Right lobe of liver (tissue), 6 donors: ENCODE results near the gene TRIP10. TPM values are rescaled to one million over a fixed set of nuclear protein-coding genes. Genes with fewer than 3 reads are reported as not detected.

Source experiments
- ATAC-seq, 4 donors: fragments of 200-7000 bp; cut with Tn5 transposase; one replicate each; pipeline ENCODE4 v1.9.1; 2020; ENCODE audit warnings: mild to moderate bottlenecking in 4 of 4, moderate library complexity in 4 of 4
- DNase-seq, 3 donors: peaks; one replicate each; pipeline ENCODE4 v3.0.0-alpha.2; 2020
- H3K27ac ChIP-seq, 3 donors: fragments of 200-600 bp; one replicate each; pipeline ENCODE4 v1.8.0; 2022
- H3K27me3 ChIP-seq, 2 donors: fragments of 200-600 bp; one replicate each; pipeline ENCODE4 v1.8.0; 2022
- H3K36me3 ChIP-seq, 4 donors: fragments of 200-600 bp; sonication (generic) in 1 of 4; one replicate each; pipeline versions ENCODE4 v1.5.1 to v1.8.0; 2017 to 2022; ENCODE audit warnings: control low read depth in 1 of 4
- H3K4me1 ChIP-seq, 4 donors: fragments of 200-600 bp; sonication (generic) in 1 of 4; one replicate each; pipeline versions ENCODE4 v1.5.1 to v1.8.0; 2017 to 2022; ENCODE audit warnings: control low read depth in 1 of 4
- H3K4me3 ChIP-seq, 3 donors: fragments of 200-600 bp; one replicate each; pipeline ENCODE4 v1.8.0; 2022
- H3K9me3 ChIP-seq, 4 donors: fragments of 200-600 bp; sonication (generic) in 1 of 4; one replicate each; pipeline versions ENCODE4 v1.5.1 to v1.8.0; 2017 to 2022; ENCODE audit warnings: control low read depth in 1 of 4
- CTCF ChIP-seq, 4 donors: fragments of 200-600 bp in 3 of 4; fragments of 450-650 bp in 1 of 4; IDR thresholded peaks; one replicate each; pipeline versions ENCODE4 v1.5.1 to v1.8.0; 2016 to 2022; ENCODE audit warnings: antibody characterized with exemption in 4 of 4, mild to moderate bottlenecking in 2 of 4
- POLR2A ChIP-seq: fragments of 450-650 bp; IDR thresholded peaks from one replicate; pipeline ENCODE4 v1.6.1; 2017; ENCODE audit warnings: antibody characterized with exemption, mild to moderate bottlenecking
- WGBS: methylation state at CpG from one replicate; pipeline ENCODE4 v1.1.6; 2018; ENCODE audit warnings: low coverage, low lambda C conversion rate; ENCODE audit not compliant: insufficient coverage; ENCODE audit errors: missing lambda C conversion rate; 5-methylcytosine and 5-hydroxymethylcytosine counted together
- intact Hi-C, 2 donors: fragments of 100-400 bp; cut with DNase I; formaldehyde crosslinking; loops; one replicate each; pipeline versions ENCODE4 v1.11.2 to v1.14.1; 2022
- total RNA-seq, 6 experiments: library from RNA; depleted of rRNA in 2 of 6; stranded (reverse); fragments of >200 nt in 2 of 6; fragmentation: NEBNext Ultra II Directional in 3 of 6; extraction: Animal tissue kit (Norgen Biotek cat#: 25700) in 3 of 6; gene quantifications; one replicate each; pipeline versions ENCODE4 v1.1.0 to v1.2.4, GENCODE V29; 2016 to 2023
- donor health status: DM: no; HTN: yes; CAD: no.
- donor health status: DM: no; HTN: no; CAD: no.
- donor health status: DM: no; HTN: no; CAD: no.
- donor health status: DM: no; HTN: yes; CAD: no.
- donor health status: DM: no; HTN: yes; CAD: no.

The TRIP10 gene
- total RNA-seq, 6 experiments from 2014 or later, result 7.5 to 14.9 (median 9.3) TPM

- no peaks in the 10 kb centered on the region for H3K36me3 ChIP-seq
- no peak overlapping the region for H3K4me3 ChIP-seq
- H3K9me3 ChIP-seq, result no peaks in the 10 kb centered on the region
- no peak for DNase-seq
- H3K27me3 ChIP-seq, result no peaks in the 10 kb centered on the region
- no peaks in the 10 kb centered on the region for H3K4me1 ChIP-seq
- H3K27ac ChIP-seq, result no peak overlapping the region
- TF ChIP-seq CTCF (IDR thresholded peaks at IDR 0.05) (no peak), POLR2A (no peak)
- 40% methylated on average over 1 of the region's 2 CpGs for WGBS
- no peak for ATAC-seq
- intact Hi-C loops, result no loop called here
Measured at GRCh38 chr19:6777434-6777833, 38.0 kb downstream of the TRIP10 start.

- intact Hi-C loops, result no loop called here
- Histone ChIP-seq H3K27me3 (no peaks in the 10 kb centered on the region), H3K36me3 (no peaks in the 10 kb centered on the region), H3K9me3 (no peaks in the 10 kb centered on the region), H3K4me3 (no peak overlapping the region), H3K27ac (no peak overlapping the region), H3K4me1 (no peaks in the 10 kb centered on the region)
- DNase-seq (no peak), ATAC-seq (no peak)
- 86% methylated on average over 3 of the region's 4 CpGs for WGBS
- TF ChIP-seq CTCF (IDR thresholded peaks at IDR 0.05), result no peak
Measured at GRCh38 chr19:6778386-6778785, 38.9 kb downstream of the TRIP10 start.

GRCh38 chr19:6779206-6779605, 39.7 kb downstream of the TRIP10 start:
- no peaks in the 10 kb centered on the region for H3K4me1 ChIP-seq
- TF ChIP-seq CTCF (IDR thresholded peaks at IDR 0.05) (no peak), POLR2A (no peak)
- no peak for DNase-seq
- no peak overlapping the region for H3K4me3 ChIP-seq
- H3K9me3 ChIP-seq, result no peaks in the 10 kb centered on the region
- intact Hi-C loops, result no loop called here
- no peak for ATAC-seq
- no peaks in the 10 kb centered on the region for H3K27me3 ChIP-seq
- H3K27ac ChIP-seq, result no peak overlapping the region
- WGBS, result 55% methylated on average over 3 of the region's 4 CpGs
- H3K36me3 ChIP-seq, result no peaks in the 10 kb centered on the region

GRCh38 chr19:6787393-6787792, 47.9 kb downstream of the TRIP10 start:
- TF ChIP-seq POLR2A (no peak), CTCF (IDR thresholded peaks at IDR 0.05) (no peak)
- Histone ChIP-seq H3K9me3 (no peaks in the 10 kb centered on the region), H3K27me3 (no peaks in the 10 kb centered on the region), H3K4me1 (no peaks in the 10 kb centered on the region), H3K4me3 (no peak overlapping the region), H3K27ac (no peak overlapping the region), H3K36me3 (no peaks in the 10 kb centered on the region)
- ATAC-seq (no peak), DNase-seq (no peak)
- intact Hi-C loops, result no loop called here
- WGBS, result 85% methylated on average over 4 of the region's 4 CpGs

- WGBS, result 60% methylated on average over 3 of the region's 4 CpGs
- Histone ChIP-seq H3K9me3 (no peaks in the 10 kb centered on the region), H3K27ac (no peak overlapping the region), H3K27me3 (no peaks in the 10 kb centered on the region), H3K4me3 (no peak overlapping the region), H3K4me1 (no peaks in the 10 kb centered on the region), H3K36me3 (no peaks in the 10 kb centered on the region)
- intact Hi-C loops, result no loop called here
- DNase-seq, result no peak
- no peak for ATAC-seq
- TF ChIP-seq CTCF (IDR thresholded peaks at IDR 0.05) (no peak), POLR2A (no peak)
Measured at GRCh38 chr19:6788896-6789295, 49.4 kb downstream of the TRIP10 start.
